Fibroblast of skin of abdomen (primary cell): ENCODE data around the gene TLE5.
"Not testable (repeated sequence)": the region's sequence is repeated elsewhere in the genome, so short reads cannot be mapped to it uniquely, and the experiment has no call there.

Experiments
- DNase-seq: peaks from one replicate; pipeline ENCODE4 v3.0.0-alpha.2; 2013

The TLE5 gene

GRCh38 chr19:3020321-3020960, 41.9 kb downstream of the TLE5 start:
- DNase-seq = no peak

DNA sequence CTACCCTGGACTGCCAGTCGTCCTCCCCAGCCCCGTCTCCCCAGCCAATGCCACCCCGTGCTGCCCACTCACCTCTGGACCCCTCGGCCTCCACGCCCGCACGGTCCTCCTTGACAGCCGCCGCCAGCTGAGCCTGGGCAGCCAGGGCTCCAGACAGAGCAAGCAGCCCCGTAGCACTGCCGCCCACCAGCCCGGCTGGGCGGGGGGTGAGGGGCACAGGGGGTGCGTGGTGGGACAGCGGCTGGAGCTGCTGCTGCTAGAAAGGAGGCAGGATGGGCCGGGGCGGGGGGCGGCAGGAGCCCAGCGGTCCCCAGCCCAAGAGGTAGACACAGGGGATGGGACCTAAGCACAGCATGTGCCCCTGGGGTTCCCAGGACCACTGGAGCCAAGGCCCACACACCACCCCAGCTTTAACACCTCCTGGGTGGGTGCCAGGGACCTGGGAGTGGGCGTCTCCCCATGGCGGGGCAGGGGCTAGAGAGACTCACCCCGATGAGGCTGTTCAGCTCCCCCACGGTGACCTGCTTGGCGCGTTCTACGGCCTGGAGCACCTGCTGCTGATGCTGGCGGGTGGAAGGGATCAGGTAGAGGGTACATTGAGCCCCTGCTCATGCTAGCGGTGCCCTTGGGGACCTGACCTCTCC, 43.0 kb downstream of the TLE5 start:
- DNase-seq = no peak

GRCh38 chr19:3017923-3018322, 44.4 kb downstream of the TLE5 start:
- DNase-seq = no peak

DNA sequence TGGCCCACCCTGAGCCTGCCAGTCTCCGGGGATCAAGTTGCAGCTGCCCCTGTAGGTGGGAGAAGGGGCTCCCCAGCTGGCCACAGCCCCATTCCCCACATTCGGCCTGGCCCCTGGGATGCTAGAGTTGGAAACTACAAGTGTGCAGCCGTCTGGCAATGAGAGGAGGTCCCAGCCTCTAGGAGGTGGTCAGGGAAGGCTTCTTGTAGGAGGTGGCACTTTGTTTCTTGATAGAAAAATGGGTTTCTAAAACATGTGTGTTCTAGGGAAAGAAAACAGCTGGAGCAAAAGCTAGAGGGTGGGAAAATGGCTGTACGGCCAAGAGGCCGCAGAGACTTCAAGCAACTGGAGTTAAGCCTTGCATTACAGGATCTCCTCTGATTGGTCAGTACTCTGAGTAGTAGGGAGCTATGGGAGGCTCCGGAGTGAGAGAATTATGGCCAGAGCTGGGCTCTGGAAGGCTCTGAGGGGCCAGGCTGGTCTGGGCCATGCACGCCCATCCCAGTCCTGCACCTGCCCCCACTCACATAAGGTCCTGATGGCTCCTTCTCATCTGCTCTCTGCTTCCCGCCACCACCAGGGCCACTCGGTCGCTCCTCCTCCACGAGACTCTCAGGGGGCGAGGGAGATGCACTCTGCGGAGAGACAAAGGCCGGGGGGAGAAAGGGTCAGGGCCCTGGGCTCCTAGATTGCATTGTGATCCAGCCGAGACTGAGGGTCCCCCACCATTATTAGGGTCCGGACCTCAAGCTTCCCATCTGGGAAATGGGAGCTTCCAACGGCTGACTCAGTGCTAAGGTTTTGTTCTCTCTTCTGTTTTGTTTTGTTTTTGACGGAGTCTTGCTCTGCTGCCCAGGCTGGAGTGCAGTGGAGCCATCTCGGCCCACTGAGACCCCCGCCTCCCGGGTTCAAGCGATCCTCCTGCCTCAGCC, 46.9 kb downstream of the TLE5 start:
- DNase-seq = no peak

GRCh38 chr19:3014135-3014534, 48.2 kb downstream of the TLE5 start:
- DNase-seq = no peak

DNA sequence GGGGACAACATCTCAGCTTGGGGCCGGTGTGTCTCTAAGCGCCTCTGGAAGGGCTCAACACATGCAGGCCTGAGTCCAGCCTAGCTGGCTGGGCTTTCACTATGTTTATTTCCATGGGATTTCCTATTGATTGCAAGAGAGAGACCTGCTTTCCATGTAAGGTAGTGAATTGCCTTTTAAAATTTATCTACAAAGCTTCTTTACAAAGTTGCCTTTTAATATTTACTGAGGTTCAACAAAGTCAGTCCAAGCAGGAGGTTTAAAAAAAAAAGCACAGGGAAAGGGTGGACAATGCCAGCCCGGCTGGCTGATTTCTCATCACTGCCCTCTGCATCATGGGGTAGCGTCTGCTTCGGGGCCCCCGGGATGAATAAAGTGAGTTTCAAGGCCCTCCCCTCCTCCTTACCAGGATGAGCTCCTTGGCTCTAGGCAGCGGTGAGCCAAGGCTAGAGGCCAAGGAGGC, 49.0 kb downstream of the TLE5 start:
- no peak for DNase-seq

DNA sequence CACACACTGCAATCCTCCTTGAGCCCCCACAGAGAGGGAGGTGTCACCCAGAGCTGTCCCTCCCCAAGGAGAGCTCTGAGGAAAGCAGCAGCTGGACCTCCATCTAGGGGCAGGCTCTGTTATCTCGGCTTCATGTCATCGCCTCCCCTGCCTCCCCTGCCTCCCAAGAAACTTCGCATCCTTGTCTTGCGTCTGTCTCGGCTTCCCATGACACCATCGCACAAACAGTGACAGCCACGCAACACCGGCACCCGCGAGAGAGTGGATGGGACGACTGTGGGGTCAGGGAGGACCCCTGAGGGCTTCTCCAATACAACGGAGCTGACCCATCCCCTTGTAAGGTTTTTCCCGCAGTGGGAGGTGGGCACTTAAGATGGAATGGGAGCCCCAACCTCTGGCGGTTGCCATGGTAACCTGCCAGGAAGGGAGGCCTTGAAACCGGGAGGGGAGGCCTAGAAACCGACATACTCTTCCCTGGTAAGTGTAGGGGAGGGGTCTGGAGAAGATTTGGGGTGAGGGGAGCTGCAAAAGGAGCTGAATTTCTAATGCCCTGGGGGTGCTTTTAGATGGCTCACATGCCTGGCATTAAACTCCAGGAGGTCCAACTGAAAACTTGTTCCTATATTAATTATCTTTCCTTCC, 49.6 kb downstream of the TLE5 start:
- no peak for DNase-seq

DNA sequence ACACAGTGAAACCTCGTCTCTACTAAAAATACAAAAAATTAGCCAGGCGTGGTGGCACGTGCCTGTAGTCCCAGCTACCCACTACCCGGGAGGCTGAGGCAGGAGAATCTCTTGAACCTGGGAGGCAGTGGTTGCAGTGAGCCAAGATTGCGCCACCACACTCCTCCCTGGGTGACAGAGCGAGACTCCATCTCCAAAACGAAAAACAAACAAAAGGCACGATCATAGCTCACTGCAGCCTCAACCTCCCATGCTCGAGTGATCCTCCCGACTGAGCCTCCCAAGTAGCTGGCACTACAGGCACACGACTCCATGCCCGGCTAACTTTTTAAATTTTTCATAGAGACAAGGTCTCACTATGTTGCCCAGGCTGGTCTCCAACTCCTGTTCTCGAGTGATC, 50.2 kb downstream of the TLE5 start:
- DNase-seq = not testable (repeated sequence)

DNA sequence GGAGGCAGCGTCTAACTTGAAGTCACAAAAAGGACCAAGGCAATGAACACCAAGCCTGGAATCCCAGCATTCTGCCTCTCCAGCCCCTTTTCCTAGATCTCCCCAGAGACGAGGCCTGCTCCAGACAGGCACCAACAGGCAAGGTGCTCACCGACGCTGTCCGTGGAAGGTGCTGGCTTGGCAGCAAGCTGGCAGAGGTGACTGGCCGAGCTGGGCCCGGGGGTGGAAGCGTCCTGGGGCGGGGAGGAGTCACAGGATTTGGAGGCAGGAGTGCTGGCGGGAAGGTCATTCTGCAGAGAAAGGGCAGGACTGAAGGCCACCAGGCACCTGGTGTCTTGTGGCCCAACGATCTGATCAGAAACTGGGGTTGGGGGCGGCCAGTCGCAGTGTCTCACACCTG, 51.4 kb downstream of the TLE5 start:
- no peak for DNase-seq

- no peak for DNase-seq
Observed at GRCh38 chr19:3008994-3009393, 53.3 kb downstream of the TLE5 start.

DNA sequence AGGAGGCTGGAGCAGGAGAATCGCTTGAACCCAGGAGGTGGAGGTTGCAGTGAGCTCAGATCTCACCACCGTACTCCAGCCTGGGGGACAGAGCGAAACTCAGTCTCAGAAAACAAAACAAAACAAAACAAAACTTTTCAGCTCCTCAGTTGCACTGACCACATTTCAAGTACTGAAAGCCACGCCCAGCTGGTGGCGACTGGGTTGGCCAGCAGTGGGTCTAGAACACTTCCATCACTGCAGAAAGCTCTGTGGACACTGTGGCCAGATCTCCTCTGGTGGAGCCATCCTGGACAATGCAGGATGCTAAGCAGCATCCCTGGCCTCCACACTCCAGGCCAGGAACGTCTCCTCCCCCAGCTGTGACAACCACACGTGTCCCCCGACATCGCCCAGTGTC, 54.3 kb downstream of the TLE5 start:
- DNase-seq = no peak

DNA sequence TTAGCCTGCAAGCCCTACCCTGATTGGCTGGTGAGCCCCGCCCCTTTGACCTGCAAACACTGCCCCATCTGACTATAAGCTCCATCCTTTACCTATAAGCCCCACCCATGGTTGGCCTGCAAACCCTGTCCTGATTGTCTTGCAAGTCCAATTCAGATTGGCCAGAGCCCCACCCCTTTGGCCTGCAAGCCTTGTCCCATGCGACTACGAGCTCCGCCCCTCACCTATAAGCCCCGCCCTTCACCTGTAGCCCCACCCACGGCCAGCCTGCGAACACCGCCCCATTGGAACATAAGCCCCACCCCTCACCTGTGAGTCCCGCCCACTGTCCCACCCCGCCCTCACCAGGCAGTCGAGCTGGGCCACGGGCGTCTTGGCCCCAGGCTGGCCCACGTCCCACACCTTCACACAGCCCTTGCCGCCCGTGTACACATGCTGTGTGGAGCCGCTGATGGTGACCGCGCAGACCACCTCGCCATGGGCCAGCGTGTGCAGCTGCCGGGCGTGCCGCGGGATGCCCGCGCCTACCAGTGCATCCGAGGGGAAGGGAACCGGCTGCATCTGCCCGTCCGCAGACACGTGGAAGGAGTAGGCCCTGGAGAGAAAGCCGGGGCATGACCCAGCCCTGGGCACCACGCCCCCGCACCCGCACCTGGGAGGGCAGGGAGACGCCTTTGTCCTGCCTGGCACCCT, 56.1 kb downstream of the TLE5 start:
- no peak for DNase-seq

DNA sequence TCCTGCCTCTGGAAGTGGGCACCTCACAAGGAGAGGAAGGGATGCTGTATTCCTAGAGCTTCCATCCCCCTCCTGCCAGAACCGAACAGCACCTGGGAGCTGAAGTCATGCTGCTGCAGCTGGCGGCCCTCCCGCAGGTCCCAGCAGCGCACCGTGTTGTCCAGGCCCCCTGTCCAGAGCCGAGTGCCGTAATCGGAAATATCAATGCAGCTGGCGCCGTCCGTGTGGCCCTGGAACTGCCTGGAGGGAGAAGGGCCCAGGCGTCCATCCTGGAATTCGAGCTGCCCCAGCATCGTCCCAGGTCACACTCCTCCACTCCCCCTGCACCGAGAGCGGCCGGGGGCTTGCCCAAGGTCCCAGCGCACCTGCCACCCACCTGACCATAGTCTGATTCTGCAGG, 57.0 kb downstream of the TLE5 start:
- no peak for DNase-seq

GRCh38 chr19:3004522-3004921, 57.8 kb downstream of the TLE5 start:
- DNase-seq = no peak

- no peak for DNase-seq
Observed at GRCh38 chr19:3003046-3003445, 59.2 kb downstream of the TLE5 start.
